AML-193 (cell line): ENCODE measurements around the gene ZNF324B.
A peak's percentile ranks its signal among the peaks of the same experiment; 100 is the strongest.
"Not testable (repeated sequence)": the region's sequence is repeated elsewhere in the genome, so short reads cannot be mapped to it uniquely, and the experiment has no call there.

ENCODE experiments used
- DNase-seq, 2 experiments: peaks; one replicate each; lab custom pipeline; 2025; lab: John Stamatoyannopoulos, UW

Gene ZNF324B

DNA sequence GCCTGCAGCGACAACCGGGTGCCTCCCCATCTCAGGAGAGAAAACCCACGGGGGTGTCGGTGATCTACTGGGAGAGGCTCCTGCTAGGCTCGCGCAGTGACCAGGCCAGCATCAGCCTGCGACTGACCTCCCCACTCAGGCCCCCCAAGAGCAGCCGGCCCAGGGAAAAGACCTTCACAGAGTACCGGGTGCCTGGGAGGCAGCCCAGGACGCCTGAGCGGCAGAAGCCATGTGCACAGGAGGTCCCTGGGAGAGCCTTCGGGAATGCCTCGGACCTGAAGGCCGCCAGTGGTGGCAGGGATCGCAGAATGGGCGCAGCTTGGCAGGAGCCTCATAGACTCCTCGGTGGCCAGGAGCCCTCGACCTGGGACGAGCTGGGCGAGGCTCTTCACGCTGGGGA is 3.9 kb downstream of the ZNF324B start:
- no peak for DNase-seq

DNA sequence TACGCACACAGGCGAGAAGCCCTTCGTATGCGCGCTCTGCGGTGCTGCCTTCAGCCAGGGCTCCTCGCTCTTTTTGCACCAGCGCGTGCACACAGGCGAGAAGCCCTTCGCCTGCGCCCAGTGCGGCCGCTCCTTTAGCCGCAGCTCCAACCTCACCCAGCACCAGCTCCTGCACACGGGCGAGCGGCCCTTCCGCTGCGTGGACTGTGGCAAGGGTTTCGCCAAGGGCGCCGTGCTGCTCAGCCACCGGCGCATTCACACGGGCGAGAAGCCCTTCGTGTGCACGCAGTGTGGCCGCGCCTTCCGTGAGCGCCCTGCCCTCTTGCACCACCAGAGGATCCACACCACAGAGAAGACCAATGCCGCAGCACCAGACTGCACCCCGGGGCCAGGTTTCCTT is 4.7 kb downstream of the ZNF324B start:
- DNase-seq = no peak

DNA sequence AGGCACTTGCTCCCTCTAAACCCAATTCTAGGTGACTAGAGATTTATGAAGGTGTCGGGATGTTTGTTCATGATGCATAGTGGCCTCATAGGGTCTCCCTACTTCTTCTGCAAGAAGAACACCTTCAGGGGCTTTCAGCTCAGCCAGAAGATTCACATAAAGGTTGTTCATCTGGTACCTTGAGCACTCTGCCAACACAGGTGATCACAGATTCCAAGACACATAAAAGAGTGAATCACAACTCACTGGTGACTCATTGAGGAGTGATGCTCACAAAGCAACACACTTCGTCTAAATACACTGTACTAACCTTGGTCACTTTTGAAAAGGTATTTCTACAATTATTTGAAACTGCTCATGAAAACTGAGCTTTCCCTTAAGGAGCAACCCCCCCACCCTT is 8.6 kb downstream of the ZNF324B start:
- no peak for DNase-seq

DNA sequence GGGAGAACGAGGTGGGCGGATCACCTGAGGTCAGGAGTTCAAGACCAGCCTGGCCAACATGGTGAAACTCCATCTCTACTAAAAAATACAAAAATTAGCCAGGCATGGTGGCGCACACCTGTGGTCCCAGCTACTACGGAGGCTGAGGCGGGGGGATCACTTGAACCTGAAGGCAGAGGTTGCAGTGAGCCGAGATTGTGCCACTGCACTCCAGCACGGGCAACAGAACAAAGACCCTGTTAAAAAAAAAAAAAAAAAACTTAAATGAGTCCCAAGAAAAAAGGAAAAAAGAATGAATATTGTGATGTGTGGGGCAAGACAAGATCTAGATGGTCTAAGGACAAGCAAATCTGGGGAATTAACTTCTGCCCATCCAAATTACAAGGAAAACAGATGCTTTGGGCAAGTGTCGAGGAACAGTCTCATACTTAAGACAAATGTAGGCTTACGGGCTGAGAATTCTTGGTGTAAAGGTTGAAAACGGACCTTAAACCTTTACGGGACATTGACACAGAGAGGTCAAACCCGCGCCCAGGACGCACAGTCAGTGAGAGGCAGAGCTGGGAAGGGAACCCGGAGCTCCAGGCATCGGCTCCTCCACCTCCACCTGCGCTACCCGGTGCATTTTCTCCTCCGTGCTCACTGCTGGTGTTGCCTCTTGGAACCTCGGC is 14.8 kb downstream of the ZNF324B start:
- DNase-seq = no peak

DNA sequence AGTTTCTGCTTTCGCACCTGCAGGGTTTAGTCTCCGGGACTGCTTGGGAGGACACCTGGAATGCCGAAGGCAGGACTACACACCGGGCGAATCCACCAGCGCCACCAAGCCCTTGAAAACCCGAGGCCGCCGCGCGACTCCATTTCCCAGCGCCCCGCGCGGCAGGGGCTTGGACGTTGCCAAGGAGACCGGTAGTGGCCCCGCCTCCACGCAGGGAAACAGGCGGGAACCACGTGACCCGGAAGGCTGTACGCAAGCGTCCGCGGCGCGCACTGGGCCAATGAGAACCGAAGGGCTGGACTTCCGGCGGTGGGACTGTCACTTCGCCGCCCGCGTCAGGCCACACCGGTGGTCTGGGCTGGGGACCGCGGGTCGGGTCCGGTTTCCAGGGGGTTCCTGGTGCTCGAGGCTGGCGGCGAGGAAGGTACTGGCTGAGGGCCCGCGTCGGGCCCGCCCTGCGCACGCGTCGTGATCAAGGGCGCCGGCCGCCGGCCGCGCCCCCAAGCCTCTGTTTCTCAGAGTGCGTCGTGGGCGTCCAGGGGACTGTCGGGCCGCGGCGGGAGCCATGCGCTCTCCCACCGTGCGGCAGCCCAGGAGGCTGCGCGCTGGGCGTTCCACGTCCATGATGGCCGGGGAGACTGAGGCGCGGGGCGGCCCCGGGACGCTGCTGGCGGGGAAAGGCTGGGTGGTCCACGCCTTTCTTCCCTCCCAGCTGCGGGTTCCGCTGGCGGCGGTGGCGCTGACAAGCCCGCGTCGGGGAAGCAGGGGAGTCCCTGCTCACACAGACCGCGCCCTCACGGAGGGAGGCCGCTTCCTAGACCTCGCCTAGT is 15.6 kb downstream of the ZNF324B start, which contains the start of gene ZNF324:
Gene ZNF324, plus strand, starts transcription at position 321 of the 830 bp plus-strand sequence. CDS start 2,106 bp downstream, outside the sequence.
- DNase-seq = peak; percentile 92 to 94

DNA sequence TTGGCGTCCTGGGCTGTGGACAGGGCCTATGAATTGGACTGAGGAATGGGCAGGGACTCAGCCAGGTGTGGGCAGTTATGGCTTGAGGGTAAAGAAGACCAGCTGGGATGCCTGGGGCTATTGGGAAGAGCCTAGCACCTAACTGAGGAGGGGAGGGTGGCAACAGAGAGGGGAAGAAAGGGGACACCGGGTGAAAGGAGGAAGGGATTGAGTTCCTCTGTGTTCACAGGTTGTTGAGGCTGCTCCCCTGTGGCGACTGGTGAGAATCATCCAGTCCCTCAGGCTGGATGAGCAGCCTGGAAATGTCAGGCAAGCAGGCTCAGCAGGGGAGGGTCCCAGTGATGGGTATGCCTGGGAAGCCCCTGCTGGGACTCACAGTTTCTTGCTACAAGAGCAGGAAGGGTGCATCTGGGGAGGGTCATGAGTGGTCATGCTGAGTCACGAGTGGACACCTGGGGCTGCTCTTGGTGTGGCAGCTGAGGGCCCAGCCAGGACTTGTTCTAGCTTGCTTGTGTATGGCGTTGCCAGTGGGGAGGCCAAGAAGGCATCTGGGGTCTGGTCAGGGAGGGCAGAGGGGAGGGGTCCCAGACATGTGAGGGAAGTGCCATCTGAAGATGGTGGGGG is 16.9 kb downstream of the ZNF324B start:
- peak; percentile 3 to 6 for DNase-seq

DNA sequence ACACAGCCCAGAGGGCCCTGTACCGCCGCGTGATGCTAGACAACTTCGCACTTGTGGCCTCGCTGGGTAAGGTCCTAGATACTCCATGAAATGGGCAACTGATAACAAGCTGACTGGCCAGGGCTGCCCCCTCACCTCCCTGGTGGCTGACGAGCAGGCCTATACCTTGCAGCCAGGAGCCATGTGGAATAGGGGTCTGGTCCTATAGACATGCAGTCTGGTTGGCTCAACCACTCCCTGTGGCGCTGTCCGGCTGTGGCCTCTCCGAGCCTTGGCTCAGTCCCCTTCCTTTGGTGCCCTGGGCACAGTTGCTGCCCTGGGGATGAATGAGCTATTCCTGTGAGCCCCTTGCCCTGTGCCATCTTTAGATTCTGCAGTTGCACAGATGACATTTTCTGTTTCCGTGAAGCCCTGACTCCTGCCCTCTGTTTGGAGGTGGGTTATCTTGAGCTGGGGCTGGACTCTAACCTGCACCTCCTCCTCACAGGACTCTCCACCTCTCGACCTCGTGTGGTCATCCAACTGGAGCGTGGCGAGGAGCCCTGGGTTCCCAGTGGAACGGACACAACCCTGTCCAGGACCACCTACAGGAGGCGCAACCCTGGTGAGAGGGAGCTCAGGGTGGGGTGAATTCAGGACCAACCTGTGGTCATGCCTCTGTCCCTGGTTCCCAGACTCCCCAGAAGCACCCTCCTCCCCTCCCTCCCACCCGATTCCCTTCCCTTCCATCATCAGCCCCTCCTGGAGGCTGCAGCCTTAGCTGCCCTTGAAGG is 18.0 kb downstream of the ZNF324B start:
- DNase-seq = no peak

DNA sequence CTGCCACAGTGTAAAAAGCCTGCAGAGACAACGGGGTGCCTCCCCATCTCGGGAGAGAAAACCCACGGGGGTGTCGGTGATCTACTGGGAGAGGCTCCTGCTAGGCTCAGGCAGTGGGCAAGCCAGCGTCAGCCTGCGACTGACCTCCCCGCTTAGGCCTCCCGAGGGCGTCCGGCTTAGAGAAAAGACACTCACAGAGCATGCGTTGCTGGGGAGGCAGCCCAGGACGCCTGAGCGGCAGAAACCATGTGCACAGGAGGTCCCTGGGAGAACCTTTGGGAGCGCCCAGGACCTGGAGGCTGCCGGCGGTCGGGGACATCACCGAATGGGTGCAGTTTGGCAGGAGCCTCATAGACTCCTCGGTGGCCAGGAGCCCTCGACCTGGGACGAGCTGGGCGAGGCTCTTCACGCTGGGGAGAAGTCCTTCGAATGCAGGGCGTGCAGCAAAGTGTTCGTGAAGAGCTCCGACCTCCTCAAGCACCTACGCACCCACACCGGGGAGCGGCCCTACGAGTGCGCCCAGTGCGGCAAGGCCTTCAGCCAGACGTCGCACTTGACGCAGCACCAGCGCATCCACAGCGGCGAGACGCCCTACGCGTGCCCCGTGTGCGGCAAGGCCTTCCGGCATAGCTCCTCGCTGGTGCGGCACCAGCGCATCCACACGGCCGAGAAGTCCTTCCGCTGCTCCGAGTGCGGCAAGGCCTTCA is 19.6 kb downstream of the ZNF324B start:
- DNase-seq = not testable (repeated sequence)

DNA sequence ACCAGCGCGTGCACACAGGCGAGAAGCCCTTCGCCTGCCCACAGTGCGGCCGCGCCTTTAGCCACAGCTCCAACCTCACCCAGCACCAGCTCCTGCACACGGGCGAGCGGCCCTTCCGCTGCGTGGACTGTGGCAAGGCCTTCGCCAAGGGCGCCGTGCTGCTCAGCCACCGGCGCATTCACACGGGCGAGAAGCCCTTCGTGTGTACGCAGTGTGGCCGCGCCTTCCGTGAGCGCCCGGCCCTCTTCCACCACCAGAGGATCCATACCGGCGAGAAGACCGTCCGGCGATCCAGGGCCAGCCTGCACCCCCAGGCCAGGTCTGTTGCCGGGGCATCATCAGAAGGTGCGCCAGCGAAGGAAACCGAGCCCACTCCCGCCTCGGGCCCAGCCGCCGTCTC is 20.3 kb downstream of the ZNF324B start:
- DNase-seq = no peak

DNA sequence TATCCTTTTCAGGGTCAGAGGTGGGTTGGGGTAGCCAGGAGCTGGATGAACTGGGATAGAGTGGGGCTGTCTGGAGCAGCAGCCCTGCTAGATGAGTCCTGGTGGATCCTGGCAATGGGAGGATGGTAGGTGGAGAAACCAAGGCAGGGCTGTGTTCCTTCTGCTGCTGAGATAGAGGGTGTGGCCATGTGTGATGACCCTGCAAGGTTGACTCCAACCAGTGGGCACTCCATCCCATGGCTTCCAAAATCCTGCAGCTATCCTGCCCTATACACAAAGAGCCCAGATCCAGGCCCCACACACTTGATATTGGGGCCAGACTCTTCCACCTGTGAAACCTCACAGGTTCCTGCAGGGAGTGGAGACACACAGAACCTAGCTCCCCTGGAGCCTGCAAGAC is 22.4 kb downstream of the ZNF324B start:
- no peak for DNase-seq

DNA sequence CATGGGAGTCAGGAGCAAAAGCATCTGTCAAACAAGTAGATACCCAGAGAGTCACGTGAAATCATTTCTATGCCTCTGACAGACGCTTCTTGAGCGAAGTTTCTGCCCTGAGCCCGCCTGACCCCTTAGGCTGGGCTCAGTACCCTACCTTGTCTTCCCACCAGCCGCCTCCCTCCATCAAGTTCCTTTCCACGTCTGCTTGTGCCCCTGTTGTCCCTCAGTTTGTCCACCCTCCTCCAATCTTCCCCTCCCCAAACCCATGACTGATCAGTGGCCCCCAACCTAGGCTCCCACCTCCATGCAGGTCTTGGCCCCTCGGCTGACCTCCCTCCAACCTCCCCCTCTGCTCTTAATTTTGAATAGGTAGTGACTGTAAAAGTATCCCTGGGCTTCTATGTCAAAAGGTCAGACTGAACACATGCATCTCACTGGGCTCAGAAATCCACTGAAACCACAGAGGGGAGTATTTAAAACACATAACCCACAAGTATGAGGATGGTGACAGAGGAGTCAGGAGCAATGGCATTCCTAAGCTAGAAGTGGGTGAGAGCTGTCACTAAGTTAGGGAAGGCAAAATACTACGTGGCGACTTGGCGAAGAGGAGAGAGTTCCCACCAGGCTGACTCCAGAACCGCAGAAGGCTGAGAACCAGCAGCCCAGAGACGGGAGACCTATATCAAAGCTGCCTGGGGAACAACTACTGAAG is 23.0 kb downstream of the ZNF324B start:
- no peak for DNase-seq

DNA sequence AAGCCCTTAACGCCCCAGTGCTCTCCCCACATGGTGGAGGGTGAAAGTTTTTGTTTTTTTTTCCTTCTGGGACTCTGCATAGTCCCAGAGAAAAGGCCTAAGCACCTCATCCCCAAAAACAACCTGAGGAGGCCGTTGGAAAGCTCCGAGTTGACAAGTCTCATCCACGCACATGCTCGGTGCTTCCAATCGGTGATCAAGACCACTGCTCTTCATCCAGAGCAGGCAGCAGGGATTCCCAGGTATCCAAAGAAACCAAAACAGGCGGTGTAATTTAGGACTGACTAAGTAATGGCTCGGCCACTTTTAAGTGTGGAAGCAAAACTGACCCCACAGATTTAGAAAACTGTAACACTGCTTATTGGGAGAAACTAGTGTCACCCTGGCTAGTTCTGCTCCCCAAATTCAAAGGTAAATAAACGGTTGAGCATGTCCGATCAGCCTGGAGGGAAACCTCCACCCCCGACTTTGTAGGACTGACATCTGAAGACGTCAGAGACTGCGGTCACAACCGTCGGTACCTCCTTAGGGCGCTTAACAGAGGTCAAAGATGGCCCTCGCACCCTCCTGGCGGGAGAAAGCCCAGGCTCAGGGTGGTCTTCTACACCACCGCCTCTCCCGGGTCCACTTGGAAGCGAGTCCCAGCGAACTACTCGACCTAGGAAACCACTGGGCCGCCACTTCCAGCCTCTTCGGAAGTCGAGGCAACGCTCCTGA is 23.7 kb downstream of the ZNF324B start:
- DNase-seq = no peak

DNA sequence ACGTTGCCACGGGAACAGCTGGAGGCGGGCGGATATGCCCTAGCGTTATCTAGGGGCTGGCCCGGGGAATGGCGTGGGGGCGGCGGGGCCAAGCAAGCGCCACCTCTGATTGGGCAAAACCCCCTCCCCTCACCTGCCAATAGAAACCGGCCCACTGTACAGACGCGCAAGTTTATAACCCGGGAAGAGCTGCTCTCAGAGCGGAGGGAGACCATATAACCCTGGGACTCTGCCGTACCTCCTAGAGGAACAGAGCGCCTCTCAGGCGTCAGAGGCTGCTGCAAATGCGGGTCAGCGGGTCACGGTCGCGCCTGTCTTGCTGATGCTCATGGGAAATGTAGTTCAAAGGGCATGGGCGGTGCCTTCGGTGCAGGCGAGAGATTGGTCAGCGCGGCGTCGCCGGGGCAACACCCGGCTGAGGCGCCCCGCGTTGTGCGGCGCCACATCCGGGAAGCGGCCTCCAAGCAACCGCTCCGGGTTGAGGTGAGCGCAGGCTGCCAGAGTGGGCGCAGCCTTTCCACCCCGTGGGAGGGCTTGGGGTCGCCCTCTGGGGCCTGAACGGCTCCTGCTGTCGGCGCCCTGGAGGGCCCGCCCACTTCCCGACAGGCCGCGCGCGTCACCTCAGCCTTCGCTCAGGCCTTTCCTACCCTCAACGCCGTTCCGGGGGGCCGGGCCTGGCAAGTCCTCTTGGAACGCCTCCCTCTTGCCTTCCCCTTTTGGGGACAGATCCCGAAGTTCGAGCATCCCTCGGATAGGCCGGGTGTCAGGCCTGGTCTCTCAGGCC is 24.5 kb downstream of the ZNF324B start, which contains the start of gene ZNF446:
Gene ZNF446, plus strand, starts transcription at position 639 of the 784 bp plus-strand sequence. CDS start 867 bp downstream, outside the sequence.
- DNase-seq = peak; percentile 95 to 96

DNA sequence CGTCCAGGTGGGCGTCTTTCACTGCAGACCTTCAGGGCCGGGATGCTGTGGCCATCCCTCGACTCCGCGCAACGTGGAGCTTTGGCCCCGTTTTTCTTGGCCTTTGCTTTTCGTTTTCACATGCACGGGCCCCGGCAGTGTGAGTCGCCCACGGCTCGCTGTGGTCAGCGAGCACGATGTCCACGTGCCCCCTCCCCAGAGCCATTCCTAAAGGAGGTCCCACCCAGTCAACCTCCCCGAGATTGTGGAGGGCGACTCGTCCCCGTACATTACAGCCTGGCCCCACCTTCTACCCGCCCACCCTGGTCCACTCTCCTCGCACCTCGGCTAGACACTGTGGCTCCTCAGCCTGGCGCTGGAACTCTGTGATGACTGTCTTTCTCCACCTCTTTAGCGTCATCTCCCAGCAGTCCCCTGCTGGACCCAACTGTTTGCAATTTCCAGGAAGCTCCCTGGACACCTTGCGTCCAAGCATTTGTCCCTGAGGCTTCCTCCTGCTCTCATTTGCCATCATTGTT is 25.1 kb downstream of the ZNF324B start:
- no peak for DNase-seq

DNA sequence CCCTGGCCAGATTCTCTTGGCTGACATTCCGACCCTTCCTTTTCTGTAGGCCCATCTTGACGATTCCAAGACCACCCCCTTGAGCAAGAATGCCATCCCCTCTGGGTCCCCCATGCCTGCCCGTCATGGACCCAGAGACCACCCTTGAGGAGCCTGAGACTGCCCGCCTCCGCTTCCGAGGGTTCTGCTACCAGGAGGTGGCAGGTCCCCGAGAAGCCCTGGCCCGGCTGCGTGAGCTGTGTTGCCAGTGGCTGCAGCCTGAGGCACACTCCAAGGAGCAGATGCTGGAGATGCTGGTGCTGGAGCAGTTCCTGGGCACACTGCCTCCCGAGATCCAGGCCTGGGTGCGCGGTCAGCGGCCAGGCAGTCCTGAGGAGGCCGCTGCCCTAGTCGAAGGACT is 25.7 kb downstream of the ZNF324B start:
- DNase-seq = no peak

DNA sequence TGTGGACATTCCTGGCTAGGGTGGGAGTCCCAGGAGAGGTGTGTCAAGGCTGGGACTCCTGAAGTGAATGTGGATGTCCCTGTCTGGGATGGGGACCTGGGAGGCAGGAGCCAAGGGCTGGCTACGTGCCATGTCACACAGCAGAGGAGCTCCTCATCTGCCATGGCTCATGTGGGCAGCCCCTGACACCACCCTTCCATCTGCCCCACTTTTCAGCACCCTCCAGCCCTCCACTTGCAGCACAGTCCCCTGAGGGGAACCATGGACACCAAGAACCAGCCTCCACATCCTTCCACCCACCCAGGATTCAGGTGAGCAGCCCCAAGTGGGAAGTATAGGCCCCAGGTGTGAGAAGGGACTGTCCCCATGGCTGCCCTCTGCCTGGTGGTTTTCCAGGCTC is 26.4 kb downstream of the ZNF324B start:
- no peak for DNase-seq

DNA sequence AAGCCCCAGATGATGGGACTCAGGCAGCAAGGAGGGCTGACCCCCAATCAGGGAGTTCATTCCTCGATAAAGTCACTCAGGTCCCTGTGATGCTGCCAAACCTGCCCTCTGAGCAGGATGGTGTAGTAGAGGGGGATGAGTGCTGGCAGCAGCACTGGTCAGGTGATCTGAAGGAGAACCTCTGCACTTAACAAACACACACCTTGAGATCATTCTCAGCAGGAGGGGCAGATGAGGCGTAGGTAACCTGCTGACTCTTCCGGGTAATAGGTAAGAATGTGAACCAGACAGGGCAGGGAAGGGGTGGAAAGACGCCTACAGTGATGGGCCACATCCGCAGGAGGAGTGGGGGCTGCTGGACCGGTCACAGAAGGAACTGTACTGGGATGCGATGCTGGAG is 27.9 kb downstream of the ZNF324B start:
- no peak for DNase-seq

DNA sequence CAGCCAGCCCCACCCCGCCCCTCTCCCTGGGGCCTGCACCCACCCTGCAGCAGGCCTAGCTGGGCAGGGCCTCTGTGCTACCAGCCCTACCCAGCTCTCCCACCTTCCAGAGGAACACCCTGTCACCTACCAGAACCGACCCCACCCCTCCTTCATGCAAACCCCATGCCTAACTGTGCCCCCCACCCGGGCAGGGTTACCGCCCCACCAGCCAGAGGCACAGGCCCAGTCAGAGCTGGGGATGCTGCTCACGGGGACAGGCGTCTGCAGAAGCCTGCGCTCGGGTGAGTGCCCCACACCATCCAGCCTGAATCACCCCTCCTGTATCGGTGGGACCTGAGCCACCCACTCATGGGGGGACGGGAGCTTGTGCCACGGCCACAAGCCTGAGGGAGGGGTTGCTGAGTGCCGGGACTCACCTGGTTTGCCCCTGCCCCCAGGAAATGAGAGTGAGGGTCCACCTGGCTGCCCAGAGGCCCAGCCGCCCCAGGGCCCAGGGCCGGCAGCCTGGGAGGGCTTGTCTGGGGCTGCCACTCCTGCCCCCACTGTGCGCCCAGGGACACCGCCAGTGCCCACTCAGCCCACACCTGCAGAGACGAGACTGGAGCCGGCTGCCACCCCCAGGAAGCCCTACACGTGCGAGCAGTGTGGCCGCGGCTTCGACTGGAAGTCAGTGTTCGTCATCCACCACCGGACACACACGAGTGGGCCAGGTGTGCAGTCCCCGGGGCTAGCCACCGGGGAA is 28.5 kb downstream of the ZNF324B start:
- no peak for DNase-seq
